ENCODE measurements around the gene PPM1J. TPM values are rescaled to one million over a fixed set of nuclear protein-coding genes. Genes with fewer than 3 reads are reported as not detected.

PPM1J gene
- total and polyA plus RNA-seq, 9 of the 15 experiments (the other 6 are each of a cell fraction or from before 2014, with no cell fraction given), result 0.25 to 10.5 (median 4.2) TPM

DNA sequence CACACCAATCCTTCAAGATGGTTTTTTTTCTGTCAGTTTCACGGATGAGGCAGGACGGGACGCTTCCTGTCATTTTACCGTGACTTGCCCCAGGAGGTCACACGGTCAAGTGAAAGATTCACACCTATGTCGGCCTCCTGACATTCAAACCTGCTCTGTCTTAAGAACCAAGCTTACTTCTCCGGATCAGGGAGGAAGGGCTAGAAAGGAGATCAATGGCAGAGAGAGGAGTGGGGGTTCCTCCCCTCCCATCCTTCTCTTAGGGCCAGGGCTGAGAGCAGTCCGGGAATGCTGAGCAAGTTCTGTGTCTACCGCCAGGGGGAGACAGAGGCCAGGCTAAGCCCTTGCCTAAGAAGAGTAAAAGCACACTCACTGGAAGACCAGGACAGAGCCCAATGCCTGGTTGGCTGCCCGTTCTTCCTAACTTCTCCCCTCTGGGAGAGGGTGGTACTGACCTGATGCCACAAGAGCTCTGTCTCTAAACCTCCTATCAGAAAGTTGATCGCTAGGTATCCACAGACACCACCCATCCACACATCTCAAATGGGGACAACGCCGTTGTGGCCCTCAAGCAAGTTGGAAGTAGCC lies 1.1 kb upstream of the PPM1J start (continued):
- TF ChIP-seq, protein P1, sequence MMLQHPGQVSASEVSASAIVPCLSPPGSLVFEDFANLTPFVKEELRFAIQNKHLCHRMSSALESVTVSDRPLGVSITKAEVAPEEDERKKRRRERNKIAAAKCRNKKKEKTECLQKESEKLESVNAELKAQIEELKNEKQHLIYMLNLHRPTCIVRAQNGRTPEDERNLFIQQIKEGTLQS (IDR thresholded peaks at IDR 0.05), result no peak
- TF ChIP-seq, protein P1 (CRISPR knock-in tag; conservative IDR thresholded peaks at IDR 0.05), result peak; percentile 70; the same call in 1 of the 2 replicates
- TF ChIP-seq, protein P2, sequence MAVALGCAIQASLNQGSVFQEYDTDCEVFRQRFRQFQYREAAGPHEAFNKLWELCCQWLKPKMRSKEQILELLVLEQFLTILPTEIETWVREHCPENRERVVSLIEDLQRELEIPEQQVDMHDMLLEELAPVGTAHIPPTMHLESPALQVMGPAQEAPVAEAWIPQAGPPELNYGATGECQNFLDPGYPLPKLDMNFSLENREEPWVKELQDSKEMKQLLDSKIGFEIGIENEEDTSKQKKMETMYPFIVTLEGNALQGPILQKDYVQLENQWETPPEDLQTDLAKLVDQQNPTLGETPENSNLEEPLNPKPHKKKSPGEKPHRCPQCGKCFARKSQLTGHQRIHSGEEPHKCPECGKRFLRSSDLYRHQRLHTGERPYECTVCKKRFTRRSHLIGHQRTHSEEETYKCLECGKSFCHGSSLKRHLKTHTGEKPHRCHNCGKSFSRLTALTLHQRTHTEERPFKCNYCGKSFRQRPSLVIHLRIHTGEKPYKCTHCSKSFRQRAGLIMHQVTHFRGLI (CRISPR knock-in tag; IDR thresholded peaks at IDR 0.05), result 0 out of 2 replicates have a peak, but pooled peaks have one; percentile 9
- TF ChIP-seq, protein P3, sequence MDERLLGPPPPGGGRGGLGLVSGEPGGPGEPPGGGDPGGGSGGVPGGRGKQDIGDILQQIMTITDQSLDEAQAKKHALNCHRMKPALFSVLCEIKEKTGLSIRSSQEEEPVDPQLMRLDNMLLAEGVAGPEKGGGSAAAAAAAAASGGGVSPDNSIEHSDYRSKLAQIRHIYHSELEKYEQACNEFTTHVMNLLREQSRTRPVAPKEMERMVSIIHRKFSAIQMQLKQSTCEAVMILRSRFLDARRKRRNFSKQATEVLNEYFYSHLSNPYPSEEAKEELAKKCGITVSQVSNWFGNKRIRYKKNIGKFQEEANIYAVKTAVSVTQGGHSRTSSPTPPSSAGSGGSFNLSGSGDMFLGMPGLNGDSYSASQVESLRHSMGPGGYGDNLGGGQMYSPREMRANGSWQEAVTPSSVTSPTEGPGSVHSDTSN (CRISPR knock-in tag; IDR thresholded peaks at IDR 0.05; ENCODE audit: low read depth), result no peak
- TF ChIP-seq, protein P3 (tag; conservative IDR thresholded peaks at IDR 0.05; ENCODE audit: low read depth), result no peak
- no peak for TF ChIP-seq IRF2 (CRISPR knock-in tag; IDR thresholded peaks at IDR 0.05)
- TF ChIP-seq, protein P4, sequence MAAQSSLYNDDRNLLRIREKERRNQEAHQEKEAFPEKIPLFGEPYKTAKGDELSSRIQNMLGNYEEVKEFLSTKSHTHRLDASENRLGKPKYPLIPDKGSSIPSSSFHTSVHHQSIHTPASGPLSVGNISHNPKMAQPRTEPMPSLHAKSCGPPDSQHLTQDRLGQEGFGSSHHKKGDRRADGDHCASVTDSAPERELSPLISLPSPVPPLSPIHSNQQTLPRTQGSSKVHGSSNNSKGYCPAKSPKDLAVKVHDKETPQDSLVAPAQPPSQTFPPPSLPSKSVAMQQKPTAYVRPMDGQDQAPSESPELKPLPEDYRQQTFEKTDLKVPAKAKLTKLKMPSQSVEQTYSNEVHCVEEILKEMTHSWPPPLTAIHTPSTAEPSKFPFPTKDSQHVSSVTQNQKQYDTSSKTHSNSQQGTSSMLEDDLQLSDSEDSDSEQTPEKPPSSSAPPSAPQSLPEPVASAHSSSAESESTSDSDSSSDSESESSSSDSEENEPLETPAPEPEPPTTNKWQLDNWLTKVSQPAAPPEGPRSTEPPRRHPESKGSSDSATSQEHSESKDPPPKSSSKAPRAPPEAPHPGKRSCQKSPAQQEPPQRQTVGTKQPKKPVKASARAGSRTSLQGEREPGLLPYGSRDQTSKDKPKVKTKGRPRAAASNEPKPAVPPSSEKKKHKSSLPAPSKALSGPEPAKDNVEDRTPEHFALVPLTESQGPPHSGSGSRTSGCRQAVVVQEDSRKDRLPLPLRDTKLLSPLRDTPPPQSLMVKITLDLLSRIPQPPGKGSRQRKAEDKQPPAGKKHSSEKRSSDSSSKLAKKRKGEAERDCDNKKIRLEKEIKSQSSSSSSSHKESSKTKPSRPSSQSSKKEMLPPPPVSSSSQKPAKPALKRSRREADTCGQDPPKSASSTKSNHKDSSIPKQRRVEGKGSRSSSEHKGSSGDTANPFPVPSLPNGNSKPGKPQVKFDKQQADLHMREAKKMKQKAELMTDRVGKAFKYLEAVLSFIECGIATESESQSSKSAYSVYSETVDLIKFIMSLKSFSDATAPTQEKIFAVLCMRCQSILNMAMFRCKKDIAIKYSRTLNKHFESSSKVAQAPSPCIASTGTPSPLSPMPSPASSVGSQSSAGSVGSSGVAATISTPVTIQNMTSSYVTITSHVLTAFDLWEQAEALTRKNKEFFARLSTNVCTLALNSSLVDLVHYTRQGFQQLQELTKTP (IDR thresholded peaks at IDR 0.05; ENCODE audit: low read depth in 1 of 2, partially characterized antibody in 2 of 2), result no peak
- no peak for TF ChIP-seq CXXC5 (CRISPR knock-in tag; IDR thresholded peaks at IDR 0.05)
- TF ChIP-seq PML (IDR thresholded peaks at IDR 0.05; ENCODE audit: low read length), result no peak
- TF ChIP-seq MYNN (IDR thresholded peaks at IDR 0.05), result peak; percentile 73; the same call in 1 of the 2 replicates
- TF ChIP-seq MYNN (CRISPR knock-in tag; IDR thresholded peaks at IDR 0.05), result no peak
- no peak for TF ChIP-seq ZNF197 (CRISPR knock-in tag; IDR thresholded peaks at IDR 0.05; ENCODE audit: low read depth)
- no peak for TF ChIP-seq ZKSCAN1 (IDR thresholded peaks at IDR 0.05; ENCODE audit: low read depth, low read length)
- no peak for TF ChIP-seq HDAC1 (IDR thresholded peaks at IDR 0.05)
- TF ChIP-seq, protein P5, sequence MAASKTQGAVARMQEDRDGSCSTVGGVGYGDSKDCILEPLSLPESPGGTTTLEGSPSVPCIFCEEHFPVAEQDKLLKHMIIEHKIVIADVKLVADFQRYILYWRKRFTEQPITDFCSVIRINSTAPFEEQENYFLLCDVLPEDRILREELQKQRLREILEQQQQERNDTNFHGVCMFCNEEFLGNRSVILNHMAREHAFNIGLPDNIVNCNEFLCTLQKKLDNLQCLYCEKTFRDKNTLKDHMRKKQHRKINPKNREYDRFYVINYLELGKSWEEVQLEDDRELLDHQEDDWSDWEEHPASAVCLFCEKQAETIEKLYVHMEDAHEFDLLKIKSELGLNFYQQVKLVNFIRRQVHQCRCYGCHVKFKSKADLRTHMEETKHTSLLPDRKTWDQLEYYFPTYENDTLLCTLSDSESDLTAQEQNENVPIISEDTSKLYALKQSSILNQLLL (CRISPR knock-in tag; IDR thresholded peaks at IDR 0.05; ENCODE audit: borderline replicate concordance), result no peak
- TF ChIP-seq, protein P6, sequence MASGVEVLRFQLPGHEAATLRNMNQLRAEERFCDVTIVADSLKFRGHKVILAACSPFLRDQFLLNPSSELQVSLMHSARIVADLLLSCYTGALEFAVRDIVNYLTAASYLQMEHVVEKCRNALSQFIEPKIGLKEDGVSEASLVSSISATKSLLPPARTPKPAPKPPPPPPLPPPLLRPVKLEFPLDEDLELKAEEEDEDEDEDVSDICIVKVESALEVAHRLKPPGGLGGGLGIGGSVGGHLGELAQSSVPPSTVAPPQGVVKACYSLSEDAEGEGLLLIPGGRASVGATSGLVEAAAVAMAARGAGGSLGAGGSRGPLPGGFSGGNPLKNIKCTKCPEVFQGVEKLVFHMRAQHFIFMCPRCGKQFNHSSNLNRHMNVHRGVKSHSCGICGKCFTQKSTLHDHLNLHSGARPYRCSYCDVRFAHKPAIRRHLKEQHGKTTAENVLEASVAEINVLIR (CRISPR knock-in tag; IDR thresholded peaks at IDR 0.05), result no peak
